Omental fat pad (tissue), 4 donors: ENCODE data around the gene GPR161. TPM values are rescaled to one million over a fixed set of nuclear protein-coding genes. Genes with fewer than 3 reads are reported as not detected.

Experiments
- ATAC-seq: fragments of 150-250 bp; one replicate; pipeline ENCODE4 v1.9.1; 2016; ENCODE audit warnings: mild to moderate bottlenecking, moderate library complexity; ENCODE audit not compliant: low FRiP score
- DNase-seq: peaks from one replicate; pipeline ENCODE4 v3.0.0-alpha.2; 2019; ENCODE audit warnings: low spot score
- total RNA-seq, 4 donors: library from RNA; depleted of rRNA; stranded (reverse); fragments of >200 nt; gene quantifications; one replicate each; pipeline ENCODE4 v1.1.0, GENCODE V29; 2016
- TF ChIP-seq, protein P1 (sequence below), 3 donors: fragments of 450-650 bp; IDR thresholded peaks; one replicate each; pipeline ENCODE4 v1.5.1; 2016 to 2017; ENCODE audit warnings: antibody characterized with exemption in 3 of 3, mild to moderate bottlenecking in 3 of 3, moderate library complexity in 2 of 3

GPR161 gene
- total RNA-seq, 4 donors from 2014 or later = 4.0 to 8.0 (median 5.9) TPM

GRCh38 chr1:168045311-168045710 lies 91.4 kb downstream of the GPR161 start:
- TF ChIP-seq, protein P1, sequence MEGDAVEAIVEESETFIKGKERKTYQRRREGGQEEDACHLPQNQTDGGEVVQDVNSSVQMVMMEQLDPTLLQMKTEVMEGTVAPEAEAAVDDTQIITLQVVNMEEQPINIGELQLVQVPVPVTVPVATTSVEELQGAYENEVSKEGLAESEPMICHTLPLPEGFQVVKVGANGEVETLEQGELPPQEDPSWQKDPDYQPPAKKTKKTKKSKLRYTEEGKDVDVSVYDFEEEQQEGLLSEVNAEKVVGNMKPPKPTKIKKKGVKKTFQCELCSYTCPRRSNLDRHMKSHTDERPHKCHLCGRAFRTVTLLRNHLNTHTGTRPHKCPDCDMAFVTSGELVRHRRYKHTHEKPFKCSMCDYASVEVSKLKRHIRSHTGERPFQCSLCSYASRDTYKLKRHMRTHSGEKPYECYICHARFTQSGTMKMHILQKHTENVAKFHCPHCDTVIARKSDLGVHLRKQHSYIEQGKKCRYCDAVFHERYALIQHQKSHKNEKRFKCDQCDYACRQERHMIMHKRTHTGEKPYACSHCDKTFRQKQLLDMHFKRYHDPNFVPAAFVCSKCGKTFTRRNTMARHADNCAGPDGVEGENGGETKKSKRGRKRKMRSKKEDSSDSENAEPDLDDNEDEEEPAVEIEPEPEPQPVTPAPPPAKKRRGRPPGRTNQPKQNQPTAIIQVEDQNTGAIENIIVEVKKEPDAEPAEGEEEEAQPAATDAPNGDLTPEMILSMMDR (IDR thresholded peaks at IDR 0.05) = no peak
- DNase-seq (no peak), ATAC-seq (no peak)

GRCh38 chr1:168042362-168042761 lies 94.4 kb downstream of the GPR161 start:
- DNase-seq (no peak), ATAC-seq (no peak)
- TF ChIP-seq, protein P1 (IDR thresholded peaks at IDR 0.05) = no peak

DNA sequence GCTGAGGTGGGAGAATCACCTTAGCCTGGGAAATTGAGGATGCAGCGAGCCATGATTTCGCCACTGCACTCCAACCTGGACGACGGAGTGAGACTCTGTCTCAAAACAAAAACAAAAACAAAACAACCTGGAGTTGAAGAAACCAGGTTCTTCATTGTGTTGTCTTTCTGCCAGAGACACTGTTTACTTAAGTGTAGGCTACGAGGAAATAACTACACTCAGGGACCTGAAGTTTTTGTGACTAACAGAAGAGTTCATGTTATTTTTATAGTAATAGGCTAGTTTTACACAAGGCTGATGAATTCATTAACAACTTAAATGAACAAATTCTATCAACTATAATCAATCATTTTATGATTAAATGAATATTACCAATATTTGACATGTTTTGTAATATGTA lies 101.4 kb downstream of the GPR161 start:
- TF ChIP-seq, protein P1 (IDR thresholded peaks at IDR 0.05) = no peak
- DNase-seq (no peak), ATAC-seq (no peak)

DNA sequence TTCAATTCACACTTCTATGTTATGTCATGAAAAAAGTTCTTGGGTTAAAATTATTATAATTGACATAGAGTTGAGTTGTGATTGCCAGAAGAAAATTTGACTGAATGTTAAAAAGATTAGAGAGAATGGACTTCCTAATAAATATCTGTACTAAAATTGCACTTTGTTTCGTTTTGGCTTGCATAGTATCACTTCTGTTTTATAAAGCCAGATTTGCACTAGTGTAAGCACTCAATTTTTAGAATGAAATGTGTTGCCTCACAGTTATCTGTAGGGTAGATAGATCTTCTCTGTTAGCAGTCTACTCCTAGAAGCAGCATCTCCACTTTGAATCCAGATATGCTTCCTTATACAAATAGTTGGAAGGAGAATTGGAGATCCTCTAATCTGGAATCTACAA lies 104.7 kb downstream of the GPR161 start:
- TF ChIP-seq, protein P1 (IDR thresholded peaks at IDR 0.05) = no peak
- ATAC-seq = no peak
- DNase-seq = no peak

DNA sequence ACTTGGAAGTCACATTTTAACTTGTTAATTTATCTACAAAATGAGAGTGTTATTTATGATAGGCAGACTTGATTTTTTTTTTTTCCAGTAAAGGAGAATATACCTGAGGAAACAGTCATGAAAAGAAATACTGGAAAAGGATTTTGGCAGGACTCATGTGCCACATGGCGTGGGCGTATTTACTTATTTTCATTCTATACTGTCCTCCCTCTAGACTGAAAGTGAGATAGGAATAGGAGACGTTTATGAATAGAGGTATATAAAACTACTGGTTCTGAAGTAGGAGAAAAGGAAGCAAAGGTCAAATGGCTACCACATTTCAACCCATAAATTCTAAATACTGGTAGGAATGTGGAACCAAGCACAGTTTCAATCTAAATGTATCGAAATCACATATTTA lies 105.1 kb downstream of the GPR161 start:
- ATAC-seq = no peak
- no peak for DNase-seq
- TF ChIP-seq, protein P1 (IDR thresholded peaks at IDR 0.05) = no peak

DNA sequence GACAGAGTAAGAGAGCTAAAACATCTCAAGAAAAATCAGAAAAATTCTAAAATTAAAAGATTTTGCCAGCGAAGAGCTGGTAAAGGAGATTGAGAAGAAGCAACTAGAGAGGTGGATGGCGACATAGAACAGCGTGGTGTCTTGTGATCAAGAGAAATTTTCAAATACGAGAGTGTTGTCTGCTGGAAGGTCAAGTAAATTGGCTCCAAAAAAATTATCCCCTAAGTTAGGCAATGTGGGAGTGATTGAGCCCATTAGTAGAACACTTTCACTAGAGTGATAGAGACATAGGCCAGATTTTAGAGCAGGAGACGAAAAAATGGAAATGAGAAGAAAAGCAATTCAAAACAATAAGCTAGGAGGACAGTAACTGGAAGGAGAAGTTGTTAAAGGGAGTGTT lies 105.5 kb downstream of the GPR161 start:
- no peak for DNase-seq
- TF ChIP-seq, protein P1 (IDR thresholded peaks at IDR 0.05) = no peak
- no peak for ATAC-seq

Other genes starting within 250 kb of the GPR161 start
- 1 to 10 TPM in 1 of 4 donors, under 1 TPM in 2, not detected in 1; 0.32 to 1.0 (median 0.75) TPM for gene ADCY10, start 222.8 kb downstream of the GPR161 start, total RNA-seq
- 10 to 100 TPM; 57.2 to 98.4 (median 75.5) TPM for gene DCAF6, start 200.2 kb downstream of the GPR161 start, total RNA-seq
- 10 to 100 TPM; 18.7 to 39.1 (median 33.2) TPM for gene MPC2, start 199.9 kb downstream of the GPR161 start, total RNA-seq
- gene TIPRL, start 42.0 kb upstream of the GPR161 start, total RNA-seq = 10 to 100 TPM; 18.6 to 30.0 (median 19.8) TPM
- gene SFT2D2, start 89.1 kb upstream of the GPR161 start, total RNA-seq = 10 to 100 TPM; 36.8 to 41.0 (median 37.4) TPM
- gene TBX19, start 143.9 kb upstream of the GPR161 start, total RNA-seq = 1 to 10 TPM in 3 of 4 donors, under 1 TPM in 1; 0.56 to 1.4 (median 1.3) TPM